Smooth muscle cell of the brain vasculature (primary cell): ENCODE measurements around the gene CHRNA5.
A peak's percentile ranks its signal among the peaks of the same experiment; 100 is the strongest.

Source experiments
- DNase-seq: peaks from one replicate; pipeline ENCODE4 v3.0.0-alpha.2; 2012; ENCODE audit warnings: low read depth, low spot score

The CHRNA5 gene

DNA sequence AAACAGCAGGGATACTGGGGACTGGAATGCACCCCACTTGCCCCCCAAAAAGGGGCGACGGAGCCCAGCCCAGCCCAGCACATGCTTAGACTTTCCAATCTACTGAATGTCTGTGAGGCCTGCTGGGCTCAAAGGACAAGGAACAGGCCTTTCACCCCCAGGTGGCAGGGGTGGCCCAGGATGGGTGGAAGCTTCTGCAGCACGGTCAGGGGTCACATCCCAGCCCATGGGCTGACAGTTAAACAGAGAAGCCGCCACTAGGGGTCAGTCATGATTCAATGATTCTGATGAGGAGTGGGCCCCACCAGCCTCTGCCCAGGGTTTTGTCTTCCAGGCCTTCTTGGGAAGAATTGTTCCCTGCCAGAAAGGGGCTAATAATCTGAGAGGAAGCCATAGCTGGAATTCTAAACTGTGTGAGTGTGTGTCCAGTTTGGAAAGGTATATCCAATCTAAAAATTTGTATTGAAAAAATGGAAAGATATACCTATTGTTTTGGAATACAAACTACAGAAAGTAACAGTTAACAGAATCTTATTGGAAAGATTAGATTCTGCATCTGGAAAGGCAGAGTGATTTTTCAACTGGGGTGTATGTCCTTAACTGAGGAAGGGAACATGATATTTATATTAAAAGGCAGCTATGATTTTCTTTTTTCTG, 73.5 kb downstream of the CHRNA5 start:
- DNase-seq = peak; percentile 15

GRCh38 chr15:78640527-78641101, 75.3 kb downstream of the CHRNA5 start:
- DNase-seq = no peak

DNA sequence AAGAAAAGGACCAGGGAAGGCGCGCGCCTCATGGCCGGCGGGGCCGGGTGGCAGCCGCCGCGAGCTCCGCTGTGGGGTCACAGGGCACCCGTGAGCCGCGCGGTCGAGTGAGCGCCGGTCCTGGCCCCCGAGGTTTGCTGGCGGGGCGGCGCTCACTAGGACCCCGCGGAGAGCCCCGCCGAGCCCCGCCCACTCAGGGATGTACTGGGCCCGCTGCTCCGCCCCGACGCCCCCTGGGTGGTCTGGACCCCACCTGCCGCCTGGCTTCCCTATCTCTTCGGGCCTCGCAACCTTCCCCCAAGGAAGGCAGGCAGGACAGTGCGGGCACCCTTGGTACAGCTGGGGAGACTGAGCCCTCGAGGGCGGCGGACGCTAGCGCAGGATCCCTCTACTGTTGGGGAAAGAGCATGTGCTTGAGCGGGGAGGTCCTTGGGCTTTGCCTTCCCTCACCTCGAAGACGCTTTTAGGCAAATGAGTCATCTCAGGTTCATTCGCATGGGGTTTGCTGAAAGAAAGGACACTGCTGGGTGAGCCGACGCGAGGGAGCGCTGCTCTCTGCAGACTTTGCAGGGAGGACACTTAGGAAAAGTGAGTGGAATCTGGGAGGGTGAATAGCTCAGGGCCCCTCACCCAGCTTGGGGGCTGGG, 75.9 kb downstream of the CHRNA5 start, which contains the start of gene CHRNB4:
Gene CHRNB4 (minus strand): TSS at position 109 of the 647 bp plus-strand sequence. CDS start 77 bp downstream, at position 32.
- DNase-seq = no peak

- no peak for DNase-seq
These were observed 76.5 kb downstream of the CHRNA5 start for GRCh38 chr15:78641749-78642275.

DNA sequence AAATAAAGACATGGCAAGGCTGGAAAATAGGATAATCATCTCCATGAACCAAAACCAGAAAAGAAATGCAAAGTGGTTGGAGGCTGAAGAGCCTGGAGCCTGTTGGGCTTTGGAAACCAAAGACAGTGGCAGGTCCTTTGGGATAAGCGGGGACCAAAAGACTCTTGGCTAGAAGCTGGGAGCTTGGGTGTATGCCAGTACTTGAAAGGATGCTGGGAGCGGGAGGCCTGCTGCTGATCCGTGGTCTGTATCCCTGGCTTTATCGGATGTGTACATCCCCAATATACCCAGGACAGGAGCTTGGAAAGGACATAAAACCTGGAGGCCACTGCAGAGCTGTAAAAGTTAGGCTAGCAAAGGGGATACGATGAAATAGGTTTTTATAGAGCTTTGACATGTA, 77.0 kb downstream of the CHRNA5 start:
- DNase-seq = no peak
